Neuronal stem cell (in vitro differentiated cells): ENCODE data around the gene SPATA4.

ENCODE experiments used
- DNase-seq: peaks from one replicate; pipeline ENCODE4 v3.0.0-alpha.2; 2013; ENCODE audit warnings: low spot score
- H2AFZ ChIP-seq: one replicate; pipeline ENCODE4 v1.6.1; 2013; ENCODE audit warnings: mild to moderate bottlenecking, low read length, inconsistent platforms
- H2AK5ac ChIP-seq: 2 replicates; pipeline ENCODE4 v1.6.1; 2013; ENCODE audit warnings: low read depth, mild to moderate bottlenecking, inconsistent platforms, low read length, moderate library complexity, mixed read lengths
- H2BK120ac ChIP-seq: 2 replicates; pipeline ENCODE4 v1.6.1; 2013; ENCODE audit warnings: low read depth, mild to moderate bottlenecking, inconsistent platforms, low read length, moderate library complexity, mixed read lengths
- H2BK12ac ChIP-seq: one replicate; pipeline ENCODE4 v1.6.1; 2013; ENCODE audit warnings: low read length, inconsistent platforms
- H2BK15ac ChIP-seq: 2 replicates; pipeline ENCODE4 v1.6.1; 2013; ENCODE audit warnings: mild to moderate bottlenecking, low read length, inconsistent platforms, mixed read lengths
- H2BK5ac ChIP-seq: one replicate; pipeline ENCODE4 v1.6.1; 2013; ENCODE audit warnings: inconsistent platforms, mild to moderate bottlenecking, low read length, moderate library complexity
- H3K14ac ChIP-seq: one replicate; pipeline ENCODE4 v1.6.1; 2013; ENCODE audit warnings: low read length, inconsistent platforms
- H3K18ac ChIP-seq: 2 replicates; pipeline ENCODE4 v1.6.1; 2013; ENCODE audit warnings: low read length, inconsistent platforms
- H3K23ac ChIP-seq: 2 replicates; pipeline ENCODE4 v1.6.1; 2013; ENCODE audit warnings: low read depth, mild to moderate bottlenecking, mixed read lengths, low read length, inconsistent platforms; ENCODE audit not compliant: poor library complexity
- H3K27ac ChIP-seq: replicated peaks from 3 replicates; pipeline ENCODE4 v1.5.1; 2013; ENCODE audit warnings: low read length, inconsistent platforms
- H3K27me3 ChIP-seq, 3 experiments: 2 replicates each; pipeline ENCODE4 v1.6.1; 2013; ENCODE audit warnings: low read length in 3 of 3, mild to moderate bottlenecking in 2 of 3, inconsistent platforms in 1 of 3, low read depth in 1 of 3, mixed read lengths in 1 of 3, moderate library complexity in 1 of 3; ENCODE audit not compliant: control insufficient read depth in 3 of 3, insufficient read depth in 3 of 3
- H3K36me3 ChIP-seq, 2 donors: replicated peaks in 1 of 2; 2 replicates each; pipeline ENCODE4 v1.6.1; 2013; ENCODE audit warnings: low read length in 2 of 2; ENCODE audit not compliant: control insufficient read depth in 2 of 2, insufficient read depth in 2 of 2
- H3K4ac ChIP-seq: 2 replicates; pipeline ENCODE4 v1.6.1; 2013; ENCODE audit warnings: inconsistent platforms, mild to moderate bottlenecking, low read length, moderate library complexity
- H3K4me1 ChIP-seq, 2 donors: 1 replicate in 1 of 2; 2 replicates in 1 of 2; pipeline ENCODE4 v1.6.1; 2013; ENCODE audit warnings: low read length in 2 of 2, low read depth in 1 of 2; ENCODE audit not compliant: control insufficient read depth in 2 of 2, insufficient read depth in 1 of 2
- H3K4me2 ChIP-seq: one replicate; pipeline ENCODE4 v1.6.1; 2013; ENCODE audit warnings: mild to moderate bottlenecking, low read length, inconsistent platforms; ENCODE audit not compliant: insufficient read depth, poor library complexity, severe bottlenecking
- H3K4me3 ChIP-seq, 2 donors: 2 replicates each; pipeline ENCODE4 v1.5.1; 2013; ENCODE audit warnings: low read length in 2 of 2, mild to moderate bottlenecking in 2 of 2, inconsistent platforms in 1 of 2, moderate library complexity in 1 of 2
- H3K79me1 ChIP-seq: one replicate; pipeline ENCODE4 v1.6.1; 2013; ENCODE audit warnings: low read depth, mild to moderate bottlenecking, inconsistent platforms, low read length, moderate library complexity
- H3K9ac ChIP-seq: one replicate; pipeline ENCODE4 v1.6.1; 2013; ENCODE audit warnings: mild to moderate bottlenecking, low read depth, low read length, inconsistent platforms; ENCODE audit not compliant: poor library complexity
- H3K9me3 ChIP-seq, 2 donors: replicated peaks in 1 of 2; 2 replicates each; pipeline versions ENCODE3 to v1.6.1; 2013; ENCODE audit warnings: low read length in 2 of 2, mild to moderate bottlenecking in 2 of 2, inconsistent platforms in 1 of 2, low read depth in 1 of 2, mixed read lengths in 1 of 2, moderate library complexity in 1 of 2; ENCODE audit not compliant: control insufficient read depth in 2 of 2, insufficient read depth in 1 of 2
- H4K8ac ChIP-seq: one replicate; pipeline ENCODE4 v1.6.1; 2013; ENCODE audit warnings: low read depth, mild to moderate bottlenecking, inconsistent platforms, low read length, moderate library complexity
- H4K91ac ChIP-seq: one replicate; pipeline ENCODE4 v1.6.1; 2013; ENCODE audit warnings: low read length, low read depth, mild to moderate bottlenecking, inconsistent platforms; ENCODE audit not compliant: poor library complexity
- WGBS, 2 donors: extraction: QIAGEN DNeasy Blood & Tissue Kit; methylation state at CpG; one replicate each; pipeline ENCODE4 v1.1.7; 2013; ENCODE audit warnings: missing lambda C conversion rate in 2 of 2, mixed read lengths in 1 of 2; ENCODE audit not compliant: insufficient read length in 2 of 2, insufficient replicate concordance in 1 of 2; ENCODE audit errors: extremely low coverage in 2 of 2; 5-methylcytosine and 5-hydroxymethylcytosine counted together

SPATA4 gene

DNA sequence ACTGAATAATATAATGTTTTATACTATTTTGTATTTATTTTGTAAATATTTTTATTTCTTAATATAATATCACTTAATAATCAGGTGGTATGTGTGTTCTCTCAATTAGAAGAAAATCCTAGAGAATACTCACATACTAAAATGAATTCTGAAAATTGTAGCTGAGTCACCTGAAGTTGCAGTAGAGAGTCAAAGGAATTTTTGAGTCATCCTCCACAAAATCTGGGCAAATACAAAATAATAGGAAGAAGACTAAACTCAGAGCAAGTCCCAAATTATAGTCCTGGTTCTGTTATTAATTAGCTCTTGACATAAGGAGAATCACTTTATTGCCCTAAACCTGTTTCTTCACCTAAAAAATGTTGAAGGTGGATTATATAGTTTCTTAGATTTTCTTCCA lies 57.8 kb downstream of the SPATA4 start:
- H3K23ac ChIP-seq = no peak overlapping the region
- no peak overlapping the region for H2BK5ac ChIP-seq
- no peak overlapping the region for H3K4me2 ChIP-seq

DNA sequence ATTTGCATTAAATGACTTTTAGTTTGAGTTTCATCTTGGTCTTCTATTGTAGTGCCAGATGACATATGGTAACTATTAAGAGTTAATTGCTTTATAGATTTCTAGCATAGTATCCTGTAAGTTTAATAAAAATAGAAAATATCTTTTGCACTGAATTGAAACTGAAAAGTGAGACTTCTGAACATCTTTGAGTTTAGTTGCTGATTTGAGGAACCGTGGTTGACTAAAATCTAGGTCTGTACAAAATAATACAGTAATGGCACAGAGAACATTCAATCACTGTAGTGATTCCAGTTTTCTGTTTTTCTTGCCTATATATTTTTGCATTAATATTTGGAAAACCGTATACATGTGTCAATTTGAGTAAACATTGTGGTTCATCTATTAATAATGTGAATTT lies 60.7 kb downstream of the SPATA4 start:
- H2AK5ac ChIP-seq = no peak overlapping the region
- no peak overlapping the region for H3K23ac ChIP-seq
- WGBS, 2 donors = no CpG with 5 or more reads among the region's 2 CpGs
- no peak overlapping the region for H2BK15ac ChIP-seq
- H3K4me1 ChIP-seq = no peaks in the 10 kb centered on the region
- no peak overlapping the region for H4K91ac ChIP-seq
- no peak overlapping the region for H2BK12ac ChIP-seq
- no peak overlapping the region for H3K18ac ChIP-seq
- no peak overlapping the region for H3K27ac ChIP-seq
- H3K27me3 ChIP-seq = no peaks in the 10 kb centered on the region
- no peak overlapping the region for H3K4me2 ChIP-seq
- H3K9ac ChIP-seq = no peak overlapping the region
- no peak overlapping the region for H2BK5ac ChIP-seq
- no peak overlapping the region for H2AFZ ChIP-seq
- H3K14ac ChIP-seq = no peak overlapping the region
- no peak overlapping the region for H3K4ac ChIP-seq
- peaks cover 0 to 4% of the 10 kb centered on the region in 2 donors for H3K36me3 ChIP-seq
- H4K8ac ChIP-seq = no peak overlapping the region
- H3K9me3 ChIP-seq = no peaks in the 10 kb centered on the region
- no peaks in the 10 kb centered on the region for H3K79me1 ChIP-seq
- no peak overlapping the region for H3K4me3 ChIP-seq
- no peak for DNase-seq
- no peak overlapping the region for H2BK120ac ChIP-seq

More for the DNA sequence above, 57.8 kb downstream of the SPATA4 start:
- Histone ChIP-seq H3K27ac (no peak overlapping the region), H3K4me3 (no peak overlapping the region), H2BK12ac (no peak overlapping the region), H3K27me3 (no peaks in the 10 kb centered on the region), H3K4me1 (no peaks in the 10 kb centered on the region), H3K79me1 (no peaks in the 10 kb centered on the region), H3K4ac (no peak overlapping the region), H4K91ac (no peak overlapping the region), H3K18ac (no peak overlapping the region), H3K14ac (no peak overlapping the region), H2AFZ (no peak overlapping the region), H3K9ac (no peak overlapping the region), H3K36me3 (peaks cover 0 to 6% of the 10 kb centered on the region in 2 donors), H2AK5ac (no peak overlapping the region), H4K8ac (no peak overlapping the region), H3K9me3 (no peaks in the 10 kb centered on the region), H2BK15ac (no peak overlapping the region), H2BK120ac (no peak overlapping the region)
- DNase-seq = no peak
